Adrenal gland (tissue), 12 donors: ENCODE data around the gene RHNO1. TPM values are rescaled to one million over a fixed set of nuclear protein-coding genes. Genes with fewer than 3 reads are reported as not detected.

ENCODE experiments used
- DNase-seq, 7 donors: peaks; one replicate each; pipeline ENCODE4 v3.0.0-alpha.2; 2019 to 2020
- H3K27ac ChIP-seq, 5 donors: fragments of 200-600 bp; sonication (generic) in 4 of 5; 1 replicate in 3 of 5; 2 replicates in 2 of 5; pipeline versions ENCODE4 v1.5.1 to v1.8.0; 2016 to 2020; ENCODE audit warnings: mild to moderate bottlenecking in 1 of 5
- H3K27me3 ChIP-seq: fragments of 200-600 bp; 2 replicates; pipeline ENCODE4 v1.8.0; 2021
- H3K36me3 ChIP-seq, 2 donors: fragments of 200-600 bp; replicated peaks in 1 of 2; 1 replicate in 1 of 2; 2 replicates in 1 of 2; pipeline versions ENCODE4 v1.5.1 to v1.8.0; 2018 to 2022
- H3K4me1 ChIP-seq, 2 donors: fragments of 200-600 bp; replicated peaks in 1 of 2; 1 replicate in 1 of 2; 2 replicates in 1 of 2; pipeline versions ENCODE4 v1.5.1 to v1.8.0; 2018 to 2021
- H3K4me3 ChIP-seq, 4 donors: fragments of 200-600 bp; sonication (generic) in 3 of 4; one replicate each; pipeline ENCODE4 v1.5.1; 2016 to 2018
- H3K9me3 ChIP-seq, 3 donors: fragments of 200-600 bp; sonication (generic) in 1 of 3; replicated peaks in 1 of 3; 1 replicate in 2 of 3; 2 replicates in 1 of 3; pipeline versions ENCODE4 v1.5.1 to v1.8.0; 2016 to 2021
- CTCF ChIP-seq, 6 experiments: fragments of 450-650 bp in 4 of 6; fragments of 200-600 bp in 2 of 6; sonication (generic) in 1 of 6; IDR thresholded peaks; 1 replicate in 5 of 6; 2 replicates in 1 of 6; pipeline versions ENCODE4 v1.5.1 to v1.8.0; 2016 to 2021; ENCODE audit warnings: antibody characterized with exemption in 6 of 6, mild to moderate bottlenecking in 2 of 6, moderate library complexity in 1 of 6
- POLR2A ChIP-seq, 2 donors: fragments of 450-650 bp; IDR thresholded peaks; one replicate each; pipeline ENCODE4 v1.6.1; 2017; ENCODE audit warnings: antibody characterized with exemption in 2 of 2, mild to moderate bottlenecking in 2 of 2, moderate library complexity in 1 of 2
- WGBS, 4 donors: extraction: QIAGEN DNeasy Blood & Tissue Kit in 2 of 4; methylation state at CpG; one replicate each; pipeline versions ENCODE4 v1.1.5 to v1.1.7; 2013 to 2017; 5-methylcytosine and 5-hydroxymethylcytosine counted together
- intact Hi-C, 2 donors: fragments of 100-400 bp; cut with DNase I; formaldehyde crosslinking; loops; one replicate each; pipeline versions ENCODE4 v1.14.1 to v1.15.0; 2022 to 2023
- polyA plus RNA-seq, 3 donors: library from polyadenylated mRNA; stranded (reverse); fragments of 200-250 nt in 2 of 3; fragments of 350-450 nt in 1 of 3; fragmentation: Illumina TruSeq in 1 of 3; extraction: RNeasy Lipid Tissue Mini Kit (QIAGEN cat#74804) in 1 of 3; gene quantifications; one replicate each; pipeline ENCODE4 v1.2.3, GENCODE V29; 2013 to 2014
- total RNA-seq, 9 donors: library from RNA; depleted of rRNA in 4 of 9; stranded (reverse); fragments of >200 nt in 4 of 9; fragments of 120-200 nt in 1 of 9; fragmentation: NEBNext Ultra II Directional in 1 of 9; extraction: Animal tissue kit (Norgen Biotek cat#: 25700) in 1 of 9; gene quantifications; one replicate each; pipeline versions ENCODE4 v1.1.0 to v1.2.4, GENCODE V29; 2013 to 2023
- donor health status: healthy with polysubstance abuse.
- donor health status: Bipolar disorder and iron deficiency.
- donor health status: DM: yes; HTN: yes; CAD: no.
- donor health status: DM: no; HTN: no; CAD: no.
- donor health status: DM: no; HTN: no; CAD: no.
- donor health status: DM: yes; HTN: yes; CAD: no.

RHNO1 gene
- total and polyA plus RNA-seq, 12 donors = 5.0 to 30.7 (median 14.8) TPM

GRCh38 chr12:2890388-2891239 lies 13.6 kb downstream of the RHNO1 start, which contains the start of gene TULP3:
TSS of gene TULP3 (plus strand) at chr12:2890891. CDS start at chr12:2890948, 57 bp downstream.
- peaks cover 25 to 49% of the 10 kb centered on the region in 2 donors for H3K4me1 ChIP-seq
- WGBS, 4 donors = 0 to 1% (median 0%) methylated on average over 13 to 83 of the region's 83 CpGs
- H3K27me3 ChIP-seq = no peaks in the 10 kb centered on the region
- peak; percentile 99 to 100 (median 99) for DNase-seq
- intact Hi-C loops = no loop called here
- H3K4me3 ChIP-seq = peak within 1 kb of the TSS; percentile 35 to 99 (median 69)
- H3K9me3 ChIP-seq = no peaks in the 10 kb centered on the region
- peaks cover 0 to 6% of the 10 kb centered on the region in 2 donors for H3K36me3 ChIP-seq
- peak within 1 kb of the TSS; percentile 85 to 99 (median 95) for H3K27ac ChIP-seq
- TF ChIP-seq POLR2A (IDR thresholded peaks at IDR 0.05) (peak; percentile 64 to 93), CTCF (IDR thresholded peaks at IDR 0.05) (peak in 1 of 6 experiments; percentile 6)

- no peaks in the 10 kb centered on the region for H3K9me3 ChIP-seq
- H3K36me3 ChIP-seq = no peaks in the 10 kb centered on the region
- intact Hi-C loops = no loop called here
- peak overlapping the region; percentile 85 to 99 (median 95) for H3K27ac ChIP-seq
- H3K4me1 ChIP-seq = peaks cover 25 to 55% of the 10 kb centered on the region in 2 donors
- peak overlapping the region; percentile 35 to 99 (median 69) for H3K4me3 ChIP-seq
- DNase-seq = peak; percentile 60 to 84 (median 77)
- H3K27me3 ChIP-seq = no peaks in the 10 kb centered on the region
- TF ChIP-seq POLR2A (IDR thresholded peaks at IDR 0.05) = no peak
- TF ChIP-seq CTCF (IDR thresholded peaks at IDR 0.05) = no peak
- WGBS, 4 donors = 20 to 37% (median 27%) methylated on average over 25 to 42 of the region's 42 CpGs
Observed at GRCh38 chr12:2891240-2892053, 14.4 kb downstream of the RHNO1 start.

- H3K4me3 ChIP-seq = peak overlapping the region in 1 of 4 donors; percentile 99
- WGBS, 4 donors = 76 to 83% (median 80%) methylated on average over 12 of the region's 12 CpGs
- intact Hi-C loops = no loop called here
- no peaks in the 10 kb centered on the region for H3K9me3 ChIP-seq
- peaks cover 25 to 55% of the 10 kb centered on the region in 2 donors for H3K4me1 ChIP-seq
- H3K36me3 ChIP-seq = no peaks in the 10 kb centered on the region
- DNase-seq = no peak
- H3K27me3 ChIP-seq = no peaks in the 10 kb centered on the region
- H3K27ac ChIP-seq = peak overlapping the region in 3 of 5 donors; percentile 73 to 99 (median 78)
- TF ChIP-seq CTCF (IDR thresholded peaks at IDR 0.05) (no peak), POLR2A (IDR thresholded peaks at IDR 0.05) (no peak)
Observed at GRCh38 chr12:2892246-2892645, 15.2 kb downstream of the RHNO1 start.

GRCh38 chr12:2893007-2893406 lies 16.0 kb downstream of the RHNO1 start:
- intact Hi-C loops = no loop called here
- no peaks in the 10 kb centered on the region for H3K9me3 ChIP-seq
- TF ChIP-seq POLR2A (IDR thresholded peaks at IDR 0.05) (peak in 1 of 2 donors; percentile 80), CTCF (IDR thresholded peaks at IDR 0.05) (no peak)
- no peaks in the 10 kb centered on the region for H3K27me3 ChIP-seq
- H3K4me1 ChIP-seq = peaks cover 25 to 55% of the 10 kb centered on the region in 2 donors
- no peaks in the 10 kb centered on the region for H3K36me3 ChIP-seq
- DNase-seq = peak; percentile 63 to 83 (median 76)
- 50 to 64% (median 53%) methylated on average over 8 of the region's 8 CpGs for WGBS, 4 donors
- H3K4me3 ChIP-seq = peak overlapping the region in 1 of 4 donors; percentile 4
- peak overlapping the region in 3 of 5 donors; percentile 73 to 99 (median 78) for H3K27ac ChIP-seq
